ENCODE measurements around the gene BAHCC1.

BAHCC1 gene

DNA sequence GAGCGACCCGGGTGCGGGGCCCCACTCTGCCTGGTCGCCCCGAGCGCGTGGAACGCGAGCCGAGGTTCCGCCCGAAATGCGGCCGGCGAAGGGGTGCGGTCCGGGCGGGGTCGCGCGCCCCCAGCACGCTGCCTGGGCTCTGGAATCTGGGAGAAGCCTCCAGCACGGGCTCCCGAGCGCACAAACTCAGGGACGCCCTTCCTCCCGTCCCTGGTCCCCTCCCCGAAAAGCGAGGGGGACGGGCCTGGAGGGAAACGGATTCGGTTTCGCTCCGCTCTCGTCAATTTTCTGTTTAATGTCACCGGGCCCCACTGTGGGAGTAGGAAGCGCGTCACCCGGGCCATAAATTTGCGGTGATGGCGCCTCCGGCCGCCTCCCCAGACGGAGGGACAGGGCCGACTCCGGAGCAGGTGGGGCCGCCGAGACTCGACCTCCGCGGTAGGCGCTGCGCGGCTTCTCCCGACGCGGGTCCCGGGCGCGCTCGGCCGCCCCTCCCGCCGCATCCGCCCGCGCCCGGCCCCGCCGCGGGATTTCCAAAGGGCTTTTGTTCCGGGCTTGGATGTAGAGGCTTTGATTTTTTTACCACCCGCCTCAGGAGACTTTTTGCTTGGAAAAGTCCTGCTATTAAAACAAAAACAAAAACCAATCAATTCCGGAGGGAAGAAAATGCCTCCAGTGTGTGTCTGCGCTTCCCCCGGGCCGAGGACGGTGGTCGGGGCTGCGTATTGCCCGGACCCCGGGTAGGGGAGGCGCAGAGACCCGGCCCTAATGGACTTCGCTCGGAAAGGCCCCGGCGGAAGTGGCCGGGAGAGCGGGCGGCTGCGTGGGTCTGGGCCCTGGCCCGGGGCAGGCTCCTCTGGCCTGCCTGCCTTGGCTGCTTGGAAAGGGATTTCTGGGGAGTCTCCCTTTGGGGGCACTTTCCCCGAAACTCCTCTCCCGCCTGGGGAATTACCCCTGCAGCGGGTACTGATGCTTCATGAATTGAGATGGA, 7.9 kb upstream of the BAHCC1 start:
- Histone ChIP-seq H2BK5ac (ENCODE audit: low read length) (peak overlapping the region; percentile 76), H3K27ac (replicated peaks; ENCODE audit: low read length) (peak overlapping the region; percentile 26), H3K4ac (ENCODE audit: low read length) (peak overlapping the region; percentile 80), H3K9me3 (replicated peaks in 1 of 2; ENCODE audit: control insufficient read depth in 2 of 2, insufficient read depth in 1 of 2, low read depth in 1 of 2, low read length in 2 of 2) (peaks cover 0 to 2% of the 10 kb centered on the region in 2 donors), H3K14ac (ENCODE audit: low read length) (peak overlapping the region; percentile 47), H2BK12ac (ENCODE audit: low read length) (peak overlapping the region; percentile 88), H2BK120ac (ENCODE audit: low read depth, low read length) (peak overlapping the region; percentile 53), H3K4me3 (ENCODE audit: low read length in 2 of 2) (peak overlapping the region; percentile 44 to 78), H3K18ac (ENCODE audit: low read length) (peak overlapping the region; percentile 99), H3K23ac (ENCODE audit: low read depth, low read length, poor library complexity) (peak overlapping the region; percentile 95), H2AK5ac (ENCODE audit: low read depth, low read length) (peak overlapping the region; percentile 94), H3K4me1 (ENCODE audit: control insufficient read depth in 2 of 2, insufficient read depth in 1 of 2, low read depth in 1 of 2, low read length in 2 of 2) (peaks cover 52 to 54% of the 10 kb centered on the region in 2 donors), H3K36me3 (replicated peaks in 1 of 2; ENCODE audit: control insufficient read depth in 2 of 2, insufficient read depth in 2 of 2, low read length in 2 of 2) (peaks cover 6 to 8% of the 10 kb centered on the region in 2 donors), H3K9ac (ENCODE audit: low read depth, low read length, poor library complexity) (peak overlapping the region; percentile 91), H2BK15ac (ENCODE audit: low read length) (peak overlapping the region; percentile 98), H2AFZ (ENCODE audit: low read length) (peak overlapping the region; percentile 82), H3K27me3 (ENCODE audit: control insufficient read depth in 3 of 3, insufficient read depth in 3 of 3, low read depth in 1 of 3, low read length in 3 of 3) (peaks cover 0 to 32% (median 0%) of the 10 kb centered on the region in 3 experiments), H4K91ac (ENCODE audit: low read depth, low read length, poor library complexity) (no peak overlapping the region), H3K4me2 (ENCODE audit: insufficient read depth, low read length, poor library complexity, severe bottlenecking) (peak overlapping the region; percentile 100), H4K8ac (ENCODE audit: low read depth, low read length) (no peak overlapping the region), H3K79me1 (ENCODE audit: low read depth, low read length) (peaks cover 12% of the 10 kb centered on the region)
- no peak for DNase-seq (ENCODE audit: low spot score)
- WGBS, 2 donors (ENCODE audit: extremely low coverage in 2 of 2, insufficient read length in 2 of 2, insufficient replicate concordance in 1 of 2) = no CpG with 5 or more reads among the region's 96 CpGs

DNA sequence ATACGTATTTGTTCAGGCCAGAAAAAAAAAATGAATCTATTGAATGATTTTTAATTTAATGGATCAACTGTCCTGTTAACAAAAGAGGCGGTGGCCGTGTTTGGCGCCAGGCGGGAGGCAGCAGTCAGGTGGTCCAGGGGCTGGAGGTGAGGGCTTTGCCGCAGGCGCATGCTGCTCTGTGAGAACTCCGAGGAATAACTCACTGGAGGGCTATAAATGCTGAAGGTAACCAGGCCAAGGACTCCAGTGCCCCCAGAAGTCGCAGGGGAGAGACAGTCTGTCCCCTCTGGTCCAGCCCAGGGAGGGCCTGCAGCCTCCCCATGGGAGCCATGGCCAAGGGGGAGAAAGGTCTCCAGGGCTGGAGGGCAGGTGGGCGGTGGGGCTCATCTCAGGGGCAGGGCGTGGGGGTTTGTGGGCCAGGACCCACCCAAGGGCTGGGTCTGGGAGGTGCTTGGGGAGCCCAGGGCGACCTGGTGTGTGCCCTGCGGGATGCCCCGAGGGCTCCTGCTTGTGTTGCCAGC, 7.1 kb upstream of the BAHCC1 start:
- no CpG with 5 or more reads among the region's 14 CpGs for WGBS, 2 donors (ENCODE audit: extremely low coverage in 2 of 2, insufficient read length in 2 of 2, insufficient replicate concordance in 1 of 2)

DNA sequence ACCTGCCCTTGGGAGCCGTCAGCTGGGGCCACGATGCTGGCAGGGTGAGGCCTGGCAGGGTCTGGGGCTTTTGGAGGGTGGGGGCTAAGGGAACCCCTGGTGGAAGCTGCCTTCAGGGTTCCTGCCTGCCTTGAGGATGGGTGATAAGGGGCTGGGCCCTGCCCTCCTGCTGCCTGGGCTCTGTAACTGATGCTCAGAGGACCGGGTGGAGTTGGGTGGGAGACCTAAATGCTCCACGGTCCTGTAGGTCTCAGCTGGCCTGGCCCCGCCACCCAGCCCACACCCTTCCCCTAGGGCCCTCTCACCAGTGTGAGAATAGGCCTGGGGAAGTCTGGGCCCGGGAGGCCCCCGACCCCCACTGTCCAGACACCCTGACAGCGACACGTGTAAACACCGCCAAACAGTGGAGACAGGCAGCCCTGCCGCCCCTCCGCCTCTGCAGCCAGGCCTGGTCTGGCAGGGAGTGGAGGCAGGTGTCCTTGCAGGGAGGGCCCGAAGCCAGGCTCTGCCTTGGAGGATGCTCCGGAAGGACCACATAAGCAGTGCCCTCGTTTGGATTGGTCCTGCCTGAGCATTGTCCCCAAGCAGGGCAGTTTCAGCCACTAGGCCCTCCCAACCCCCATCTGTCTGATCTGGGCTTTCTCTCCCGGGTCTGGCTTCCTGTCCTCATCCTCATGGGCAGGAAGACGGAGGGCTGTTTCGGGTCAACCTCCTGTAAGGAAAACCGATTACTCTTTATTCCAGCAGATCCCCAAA, 6.5 kb upstream of the BAHCC1 start:
- Histone ChIP-seq H3K4ac (ENCODE audit: low read length) (peak overlapping the region; percentile 89), H3K27me3 (ENCODE audit: control insufficient read depth in 3 of 3, insufficient read depth in 3 of 3, low read depth in 1 of 3, low read length in 3 of 3) (peaks cover 0 to 36% (median 0%) of the 10 kb centered on the region in 3 experiments), H3K18ac (ENCODE audit: low read length) (peak overlapping the region; percentile 95), H2BK15ac (ENCODE audit: low read length) (peak overlapping the region; percentile 91), H2BK5ac (ENCODE audit: low read length) (peak overlapping the region; percentile 90), H3K14ac (ENCODE audit: low read length) (peak overlapping the region; percentile 99), H3K4me2 (ENCODE audit: insufficient read depth, low read length, poor library complexity, severe bottlenecking) (no peak overlapping the region), H3K9ac (ENCODE audit: low read depth, low read length, poor library complexity) (peak overlapping the region; percentile 74), H2BK120ac (ENCODE audit: low read depth, low read length) (peak overlapping the region; percentile 88), H4K91ac (ENCODE audit: low read depth, low read length, poor library complexity) (no peak overlapping the region), H2BK12ac (ENCODE audit: low read length) (peak overlapping the region; percentile 30), H3K4me3 (ENCODE audit: low read length in 2 of 2) (no peak overlapping the region), H4K8ac (ENCODE audit: low read depth, low read length) (peak overlapping the region; percentile 17), H2AK5ac (ENCODE audit: low read depth, low read length) (peak overlapping the region; percentile 85), H3K9me3 (replicated peaks in 1 of 2; ENCODE audit: control insufficient read depth in 2 of 2, insufficient read depth in 1 of 2, low read depth in 1 of 2, low read length in 2 of 2) (peaks cover 0 to 2% of the 10 kb centered on the region in 2 donors), H3K27ac (replicated peaks; ENCODE audit: low read length) (no peak overlapping the region), H3K23ac (ENCODE audit: low read depth, low read length, poor library complexity) (peak overlapping the region; percentile 97), H3K79me1 (ENCODE audit: low read depth, low read length) (peaks cover 16% of the 10 kb centered on the region), H3K4me1 (ENCODE audit: control insufficient read depth in 2 of 2, insufficient read depth in 1 of 2, low read depth in 1 of 2, low read length in 2 of 2) (peaks cover 55 to 58% of the 10 kb centered on the region in 2 donors), H3K36me3 (replicated peaks in 1 of 2; ENCODE audit: control insufficient read depth in 2 of 2, insufficient read depth in 2 of 2, low read length in 2 of 2) (peaks cover 6 to 8% of the 10 kb centered on the region in 2 donors), H2AFZ (ENCODE audit: low read length) (no peak overlapping the region)
- no CpG with 5 or more reads among the region's 19 CpGs for WGBS, 2 donors (ENCODE audit: extremely low coverage in 2 of 2, insufficient read length in 2 of 2, insufficient replicate concordance in 1 of 2)
- DNase-seq (ENCODE audit: low spot score) = no peak

More for the DNA sequence above, 7.1 kb upstream of the BAHCC1 start:
- Histone ChIP-seq H3K27ac (replicated peaks; ENCODE audit: low read length) (no peak overlapping the region), H2AK5ac (ENCODE audit: low read depth, low read length) (peak overlapping the region; percentile 85), H3K9me3 (replicated peaks in 1 of 2; ENCODE audit: control insufficient read depth in 2 of 2, insufficient read depth in 1 of 2, low read depth in 1 of 2, low read length in 2 of 2) (peaks cover 0 to 2% of the 10 kb centered on the region in 2 donors), H3K79me1 (ENCODE audit: low read depth, low read length) (peaks cover 14% of the 10 kb centered on the region), H3K4me2 (ENCODE audit: insufficient read depth, low read length, poor library complexity, severe bottlenecking) (no peak overlapping the region), H3K14ac (ENCODE audit: low read length) (peak overlapping the region; percentile 99), H4K91ac (ENCODE audit: low read depth, low read length, poor library complexity) (no peak overlapping the region), H3K18ac (ENCODE audit: low read length) (peak overlapping the region; percentile 95), H3K36me3 (replicated peaks in 1 of 2; ENCODE audit: control insufficient read depth in 2 of 2, insufficient read depth in 2 of 2, low read length in 2 of 2) (peaks cover 6 to 8% of the 10 kb centered on the region in 2 donors), H3K4me3 (ENCODE audit: low read length in 2 of 2) (peak overlapping the region in 1 of 2 donors; percentile 44), H2AFZ (ENCODE audit: low read length) (peak overlapping the region; percentile 82), H3K27me3 (ENCODE audit: control insufficient read depth in 3 of 3, insufficient read depth in 3 of 3, low read depth in 1 of 3, low read length in 3 of 3) (peaks cover 0 to 36% (median 0%) of the 10 kb centered on the region in 3 experiments), H2BK12ac (ENCODE audit: low read length) (peak overlapping the region; percentile 30), H3K23ac (ENCODE audit: low read depth, low read length, poor library complexity) (peak overlapping the region; percentile 97), H2BK15ac (ENCODE audit: low read length) (peak overlapping the region; percentile 91), H3K4ac (ENCODE audit: low read length) (no peak overlapping the region), H4K8ac (ENCODE audit: low read depth, low read length) (peak overlapping the region; percentile 17), H2BK5ac (ENCODE audit: low read length) (peak overlapping the region; percentile 90), H2BK120ac (ENCODE audit: low read depth, low read length) (peak overlapping the region; percentile 88), H3K4me1 (ENCODE audit: control insufficient read depth in 2 of 2, insufficient read depth in 1 of 2, low read depth in 1 of 2, low read length in 2 of 2) (peaks cover 55 to 58% of the 10 kb centered on the region in 2 donors), H3K9ac (ENCODE audit: low read depth, low read length, poor library complexity) (peak overlapping the region; percentile 9)
- DNase-seq (ENCODE audit: low spot score) = no peak

Data from neuronal stem cell (in vitro differentiated cells).